ENCODE results near the gene OGDH.

GRCh38 chr7:44572771-44573170, 33.7 kb upstream of the OGDH start:
- TF ChIP-seq TAF1 (IDR thresholded peaks at IDR 0.05; ENCODE audit: borderline replicate concordance, insufficient read depth, low read length) (no peak), POLR2AphosphoS5 (IDR thresholded peaks at IDR 0.05; ENCODE audit: low read depth, low read length) (no peak)

All from PFSK-1 (cell line).